RWPE1 (cell line): Measurements from ENCODE around the gene OR56B1.

Experiments
- CTCF ChIA-PET: fragments of 350-600 bp; sonication (Branson Sonifier 250); formaldehyde crosslinking; extraction: SDS; loops from one replicate; lab custom pipeline; 2021; lab: Yijun Ruan, JAX
- POLR2A ChIA-PET: fragments of 400-600 bp; formaldehyde crosslinking; extraction: SDS; loops from one replicate; lab custom pipeline; 2020; ENCODE audit warnings: antibody characterized with exemption; ENCODE audit not compliant: low non-redundant PET; lab: Yijun Ruan, JAX
- DNase-seq: peaks from one replicate; pipeline ENCODE4 v3.0.0; 2012; ENCODE audit warnings: low spot score
- H3K27ac ChIP-seq: fragments of 450-650 bp; 2 replicates; pipeline ENCODE4 v1.5.1; 2017
- TF ChIP-seq, protein P1 (sequence below): fragments of 450-650 bp; conservative IDR thresholded peaks from 2 replicates; pipeline ENCODE4 v1.5.1; 2017; ENCODE audit warnings: low read depth, mild to moderate bottlenecking

OR56B1 gene

DNA sequence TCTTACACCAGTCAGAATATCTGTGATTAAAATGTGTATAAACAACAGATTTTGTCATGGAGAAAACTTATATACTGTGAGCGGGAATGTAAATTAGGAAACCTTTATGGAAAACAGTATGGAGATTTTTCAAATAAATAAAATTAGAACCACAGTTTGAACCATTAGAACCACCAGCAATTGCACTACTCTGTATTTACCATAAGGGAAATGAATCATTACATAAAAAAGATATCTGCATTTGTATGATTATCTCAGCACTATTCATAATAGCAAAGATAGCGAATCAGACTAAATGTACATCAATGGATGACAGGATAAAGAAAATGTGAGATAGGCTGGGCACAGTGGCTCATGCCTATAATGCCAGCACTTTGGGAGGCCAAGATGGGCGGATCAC is 10.4 kb downstream of the OR56B1 start:
- no peak overlapping the region for H3K27ac ChIP-seq
- no peak for DNase-seq
- ChIA-PET POLR2A (no interaction called here), CTCF (no interaction called here)
- TF ChIP-seq, protein P1, sequence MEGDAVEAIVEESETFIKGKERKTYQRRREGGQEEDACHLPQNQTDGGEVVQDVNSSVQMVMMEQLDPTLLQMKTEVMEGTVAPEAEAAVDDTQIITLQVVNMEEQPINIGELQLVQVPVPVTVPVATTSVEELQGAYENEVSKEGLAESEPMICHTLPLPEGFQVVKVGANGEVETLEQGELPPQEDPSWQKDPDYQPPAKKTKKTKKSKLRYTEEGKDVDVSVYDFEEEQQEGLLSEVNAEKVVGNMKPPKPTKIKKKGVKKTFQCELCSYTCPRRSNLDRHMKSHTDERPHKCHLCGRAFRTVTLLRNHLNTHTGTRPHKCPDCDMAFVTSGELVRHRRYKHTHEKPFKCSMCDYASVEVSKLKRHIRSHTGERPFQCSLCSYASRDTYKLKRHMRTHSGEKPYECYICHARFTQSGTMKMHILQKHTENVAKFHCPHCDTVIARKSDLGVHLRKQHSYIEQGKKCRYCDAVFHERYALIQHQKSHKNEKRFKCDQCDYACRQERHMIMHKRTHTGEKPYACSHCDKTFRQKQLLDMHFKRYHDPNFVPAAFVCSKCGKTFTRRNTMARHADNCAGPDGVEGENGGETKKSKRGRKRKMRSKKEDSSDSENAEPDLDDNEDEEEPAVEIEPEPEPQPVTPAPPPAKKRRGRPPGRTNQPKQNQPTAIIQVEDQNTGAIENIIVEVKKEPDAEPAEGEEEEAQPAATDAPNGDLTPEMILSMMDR = no peak

DNA sequence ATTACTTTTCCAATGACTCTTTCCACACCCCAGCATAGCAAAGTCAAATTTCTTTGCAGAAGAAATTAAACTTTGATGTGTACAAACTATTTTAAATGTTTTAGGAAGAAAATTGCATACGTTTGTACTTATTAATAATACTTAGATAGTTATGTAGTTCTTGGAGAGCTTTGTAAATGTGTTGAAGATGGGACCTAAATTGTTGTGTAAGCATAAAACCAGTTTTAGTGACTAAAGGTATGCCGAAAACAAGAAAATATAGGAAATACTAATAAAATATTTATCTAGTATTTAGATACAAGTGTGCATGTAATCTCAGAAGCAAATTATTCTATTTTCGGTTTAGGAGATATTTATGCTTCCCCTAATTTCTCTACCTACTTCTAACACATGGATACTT is 13.6 kb downstream of the OR56B1 start:
- TF ChIP-seq, protein P1 = no peak
- POLR2A ChIA-PET = no interaction called here
- DNase-seq = no peak
- H3K27ac ChIP-seq = no peak overlapping the region
- CTCF ChIA-PET = no interaction called here

DNA sequence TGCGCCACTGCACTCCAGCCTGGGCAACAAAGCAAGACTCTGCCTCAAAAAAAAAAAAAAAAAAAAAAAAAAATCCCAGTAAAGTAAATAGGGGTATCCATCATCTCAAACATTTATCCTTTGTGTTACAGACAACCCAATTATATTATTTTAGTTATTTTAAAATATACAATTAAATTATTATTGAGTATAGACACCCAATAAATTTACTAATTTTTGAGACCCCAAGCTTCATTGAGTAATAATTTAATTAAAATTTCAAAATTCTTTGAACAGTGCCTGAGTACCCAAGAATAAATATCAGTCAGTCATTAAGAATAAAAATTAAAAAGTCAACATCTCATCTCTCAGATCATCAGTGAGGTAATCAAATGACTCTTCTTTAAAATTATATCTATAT is 17.7 kb downstream of the OR56B1 start, which contains the start of gene OR52N4:
OR52N4 (plus strand) TSS at position 301 of the 400 bp plus-strand sequence. CDS start 498 bp downstream, outside the sequence.
- no peak within 1 kb of the TSS for H3K27ac ChIP-seq
- CTCF ChIA-PET = no interaction called here
- TF ChIP-seq, protein P1 = no peak
- no peak for DNase-seq
- POLR2A ChIA-PET = no interaction called here

DNA sequence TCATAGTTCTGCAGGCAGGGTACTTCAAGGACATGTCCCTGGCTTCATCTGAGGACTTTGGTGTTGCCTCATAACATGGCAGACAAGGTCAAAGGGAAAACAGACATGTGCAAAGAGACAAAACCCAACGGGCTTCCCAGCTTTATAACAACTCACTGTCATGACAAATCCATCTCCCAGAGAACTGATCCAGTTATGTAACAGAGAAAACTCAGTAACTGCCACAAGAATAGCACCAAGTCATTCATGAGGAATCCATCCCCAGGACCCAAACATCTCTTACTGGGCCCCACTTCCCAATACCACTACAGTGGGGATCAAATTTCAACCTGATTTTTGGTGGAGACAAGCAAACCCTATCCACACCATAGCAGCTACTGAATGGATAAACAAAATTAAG is 30.8 kb downstream of the OR56B1 start:
- ChIA-PET POLR2A (no interaction called here), CTCF (no interaction called here)
- no peak for DNase-seq
- H3K27ac ChIP-seq = no peak overlapping the region
- TF ChIP-seq, protein P1 = no peak

DNA sequence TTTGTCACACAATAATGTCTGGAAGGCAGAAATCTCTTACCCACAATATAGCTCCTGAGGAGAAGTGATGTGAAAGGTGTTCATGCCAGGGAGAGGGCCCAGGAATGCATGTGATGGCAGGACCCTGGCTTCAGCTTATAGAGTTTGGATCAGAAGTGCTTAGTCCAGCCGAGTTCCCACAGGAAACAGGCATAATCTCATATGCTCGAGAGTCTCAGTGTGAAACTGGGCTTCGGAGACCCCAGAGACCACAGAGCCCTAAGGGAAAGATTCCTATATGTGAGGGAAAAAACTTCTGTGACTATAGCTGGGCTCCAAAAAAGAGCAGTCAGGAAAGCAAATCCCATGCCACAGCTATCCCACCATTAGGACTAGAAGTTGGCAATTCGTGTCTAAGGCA is 47.0 kb downstream of the OR56B1 start, which contains the start of gene OR52N5:
OR52N5 (minus strand) TSS at position 101 of the 400 bp plus-strand sequence. CDS start 4,721 bp downstream, outside the sequence.
- no peak within 1 kb of the TSS for H3K27ac ChIP-seq
- ChIA-PET POLR2A (no interaction called here), CTCF (no interaction called here)
- no peak for DNase-seq
- TF ChIP-seq, protein P1 = no peak
